Osteocyte (in vitro differentiated cells): ENCODE data around the gene SAMD3. TPM values are rescaled to one million over a fixed set of nuclear protein-coding genes. Genes with fewer than 3 reads are reported as not detected.

Experiments used
- DNase-seq: peaks from one replicate; pipeline ENCODE4 v3.0.0; 2021; ENCODE audit warnings: mixed read lengths; ENCODE audit not compliant: unreplicated experiment; ENCODE audit errors: extremely low spot score
- H3K27ac Mint-ChIP-seq: one replicate; pipeline ENCODE4 v1.8.0; 2021; ENCODE audit warnings: mild to moderate bottlenecking, mixed read lengths; ENCODE audit not compliant: unreplicated experiment
- H3K27me3 Mint-ChIP-seq: one replicate; pipeline ENCODE4 v1.8.0; 2021; ENCODE audit warnings: mixed read lengths; ENCODE audit not compliant: unreplicated experiment
- H3K36me3 Mint-ChIP-seq: one replicate; pipeline ENCODE4 v1.8.0; 2021; ENCODE audit warnings: mixed read lengths; ENCODE audit not compliant: unreplicated experiment
- H3K4me1 Mint-ChIP-seq: one replicate; pipeline ENCODE4 v1.8.0; 2021; ENCODE audit warnings: mixed read lengths; ENCODE audit not compliant: unreplicated experiment
- H3K4me3 Mint-ChIP-seq: one replicate; pipeline ENCODE4 v1.8.0; 2021; ENCODE audit warnings: mild to moderate bottlenecking, moderate library complexity, mixed read lengths; ENCODE audit not compliant: unreplicated experiment
- H3K9me3 Mint-ChIP-seq: one replicate; pipeline ENCODE4 v1.8.0; 2021; ENCODE audit warnings: mixed read lengths; ENCODE audit not compliant: unreplicated experiment
- CTCF ChIP-seq: fragments of 200-600 bp; sonication (generic); IDR thresholded peaks from 2 replicates; pipeline ENCODE4 v1.5.0; 2021; ENCODE audit warnings: antibody characterized with exemption, mild to moderate bottlenecking, moderate library complexity
- total RNA-seq: library from RNA; stranded (reverse); gene quantifications from 2 replicates; pipeline ENCODE4 v1.2.1, GENCODE V29; 2021

Gene SAMD3
- total RNA-seq, 1 donor from 2014 or later: 0.64 TPM

GRCh38 chr6:130207979-130208649 lies 14.6 kb downstream of the SAMD3 start:
- Mint-ChIP-seq H3K27me3 (no peaks in the 10 kb centered on the region), H3K9me3 (peaks cover 3% of the 10 kb centered on the region), H3K36me3 (no peaks in the 10 kb centered on the region), H3K4me3 (no peak overlapping the region), H3K27ac (no peak overlapping the region), H3K4me1 (no peaks in the 10 kb centered on the region)
- DNase-seq: no peak
- TF ChIP-seq CTCF: no peak

GRCh38 chr6:130206479-130206878 lies 16.3 kb downstream of the SAMD3 start:
- no peak overlapping the region for H3K4me3 Mint-ChIP-seq
- no peaks in the 10 kb centered on the region for H3K36me3 Mint-ChIP-seq
- DNase-seq: no peak
- H3K27ac Mint-ChIP-seq: no peak overlapping the region
- peaks cover 3% of the 10 kb centered on the region for H3K9me3 Mint-ChIP-seq
- H3K27me3 Mint-ChIP-seq: no peaks in the 10 kb centered on the region
- TF ChIP-seq CTCF: no peak
- no peaks in the 10 kb centered on the region for H3K4me1 Mint-ChIP-seq

- DNase-seq: no peak
- H3K4me1 Mint-ChIP-seq: no peaks in the 10 kb centered on the region
- H3K36me3 Mint-ChIP-seq: no peaks in the 10 kb centered on the region
- no peak overlapping the region for H3K27ac Mint-ChIP-seq
- H3K4me3 Mint-ChIP-seq: no peak overlapping the region
- peaks cover 3% of the 10 kb centered on the region for H3K9me3 Mint-ChIP-seq
- H3K27me3 Mint-ChIP-seq: no peaks in the 10 kb centered on the region
- TF ChIP-seq CTCF: no peak
These were observed 18.4 kb downstream of the SAMD3 start for GRCh38 chr6:130204322-130204721.

GRCh38 chr6:130203370-130203769 lies 19.4 kb downstream of the SAMD3 start:
- TF ChIP-seq CTCF: no peak
- Mint-ChIP-seq H3K36me3 (no peaks in the 10 kb centered on the region), H3K9me3 (no peaks in the 10 kb centered on the region), H3K4me3 (no peak overlapping the region), H3K27me3 (no peaks in the 10 kb centered on the region), H3K27ac (no peak overlapping the region), H3K4me1 (no peaks in the 10 kb centered on the region)
- no peak for DNase-seq

GRCh38 chr6:130202782-130203181 lies 20.0 kb downstream of the SAMD3 start:
- H3K36me3 Mint-ChIP-seq: no peaks in the 10 kb centered on the region
- DNase-seq: no peak
- no peaks in the 10 kb centered on the region for H3K9me3 Mint-ChIP-seq
- no peak overlapping the region for H3K27ac Mint-ChIP-seq
- no peaks in the 10 kb centered on the region for H3K27me3 Mint-ChIP-seq
- no peak overlapping the region for H3K4me3 Mint-ChIP-seq
- H3K4me1 Mint-ChIP-seq: no peaks in the 10 kb centered on the region
- no peak for TF ChIP-seq CTCF
